Vagina (tissue), 2 donors: ENCODE results near the gene PALM.

Experiments used
- CTCF ChIP-seq, 3 experiments: fragments of 450-650 bp in 2 of 3; fragments of 200-600 bp in 1 of 3; sonication (generic) in 1 of 3; IDR thresholded peaks; one replicate each; pipeline ENCODE4 v1.5.1; 2017 to 2019; ENCODE audit warnings: antibody characterized with exemption in 3 of 3, mild to moderate bottlenecking in 2 of 3, moderate library complexity in 2 of 3
- POLR2A ChIP-seq, 2 donors: fragments of 450-650 bp; IDR thresholded peaks; one replicate each; pipeline ENCODE4 v1.6.1; 2017; ENCODE audit warnings: antibody characterized with exemption in 2 of 2, mild to moderate bottlenecking in 2 of 2, moderate library complexity in 2 of 2
- POLR2AphosphoS5 ChIP-seq, 2 donors: sonication (generic); formaldehyde crosslinking; IDR thresholded peaks; one replicate each; pipeline ENCODE4 v1.9.0; 2017; ENCODE audit warnings: antibody characterized with exemption in 2 of 2, mild to moderate bottlenecking in 2 of 2, low read depth in 1 of 2; ENCODE audit not compliant: insufficient read depth in 1 of 2

GRCh38 chr19:682678-683320, 25.9 kb upstream of the PALM start:
- no peak for TF ChIP-seq CTCF (IDR thresholded peaks at IDR 0.05)
- no peak for TF ChIP-seq POLR2A (IDR thresholded peaks at IDR 0.05)
- no peak for TF ChIP-seq POLR2AphosphoS5 (IDR thresholded peaks at IDR 0.05; ENCODE audit: insufficient read depth in 1 of 2, low read depth in 1 of 2)
